Measurements from ENCODE around the gene ASTN2.

ASTN2 gene

DNA sequence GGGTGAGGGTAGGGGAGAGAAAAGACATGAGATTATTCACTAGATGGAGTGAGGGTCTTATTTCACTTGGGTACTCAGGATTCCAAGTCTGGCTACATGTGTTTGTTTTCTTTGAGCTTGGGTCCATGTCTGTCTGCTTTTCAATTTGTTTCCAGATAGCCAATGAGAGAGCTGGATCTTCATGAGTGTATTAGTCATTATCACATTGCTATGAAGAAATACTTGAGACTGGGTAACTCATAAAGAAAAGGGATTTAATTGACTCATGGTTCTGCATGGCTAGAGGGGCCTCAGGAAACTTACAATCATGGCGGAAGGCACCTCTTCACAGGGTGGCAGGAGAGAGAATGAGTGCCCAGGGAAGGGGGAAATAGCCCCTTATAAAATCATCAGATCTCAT, 924.5 kb downstream of the ASTN2 start:
- H3K36me3 ChIP-seq (replicated peaks in 1 of 2; ENCODE audit: control insufficient read depth in 2 of 2, insufficient read depth in 2 of 2, low read length in 2 of 2): no peaks in the 10 kb centered on the region
- H3K4me1 ChIP-seq (ENCODE audit: control insufficient read depth in 2 of 2, insufficient read depth in 1 of 2, low read depth in 1 of 2, low read length in 2 of 2): peaks cover 0 to 6% of the 10 kb centered on the region in 2 donors
- no peak overlapping the region for H3K23ac ChIP-seq (ENCODE audit: low read depth, low read length, poor library complexity)
- no peak overlapping the region for H2BK15ac ChIP-seq (ENCODE audit: low read length)
- no peak overlapping the region for H2BK5ac ChIP-seq (ENCODE audit: low read length)
- H2BK12ac ChIP-seq (ENCODE audit: low read length): no peak overlapping the region
- H2BK120ac ChIP-seq (ENCODE audit: low read depth, low read length): no peak overlapping the region
- H3K9me3 ChIP-seq (replicated peaks in 1 of 2; ENCODE audit: control insufficient read depth in 2 of 2, insufficient read depth in 1 of 2, low read depth in 1 of 2, low read length in 2 of 2): peaks cover 0 to 14% of the 10 kb centered on the region in 2 donors
- no peak overlapping the region for H4K91ac ChIP-seq (ENCODE audit: low read depth, low read length, poor library complexity)
- no peak overlapping the region for H3K4ac ChIP-seq (ENCODE audit: low read length)
- no peak for DNase-seq (ENCODE audit: low spot score)
- no peak overlapping the region for H3K9ac ChIP-seq (ENCODE audit: low read depth, low read length, poor library complexity)
- no peak overlapping the region for H3K14ac ChIP-seq (ENCODE audit: low read length)
- no peak overlapping the region for H3K18ac ChIP-seq (ENCODE audit: low read length)
- no CpG with 5 or more reads among the region's 1 CpG for WGBS, 2 donors (ENCODE audit: extremely low coverage in 2 of 2, insufficient read length in 2 of 2, insufficient replicate concordance in 1 of 2)
- no peaks in the 10 kb centered on the region for H3K27me3 ChIP-seq (ENCODE audit: control insufficient read depth in 3 of 3, insufficient read depth in 3 of 3, low read depth in 1 of 3, low read length in 3 of 3)
- no peak overlapping the region for H3K4me2 ChIP-seq (ENCODE audit: insufficient read depth, low read length, poor library complexity, severe bottlenecking)
- H3K4me3 ChIP-seq (ENCODE audit: low read length in 2 of 2): no peak overlapping the region
- H4K8ac ChIP-seq (ENCODE audit: low read depth, low read length): no peak overlapping the region
- H3K79me1 ChIP-seq (ENCODE audit: low read depth, low read length): no peaks in the 10 kb centered on the region
- H3K27ac ChIP-seq (replicated peaks; ENCODE audit: low read length): no peak overlapping the region
- no peak overlapping the region for H2AK5ac ChIP-seq (ENCODE audit: low read depth, low read length)
- no peak overlapping the region for H2AFZ ChIP-seq (ENCODE audit: low read length)

DNA sequence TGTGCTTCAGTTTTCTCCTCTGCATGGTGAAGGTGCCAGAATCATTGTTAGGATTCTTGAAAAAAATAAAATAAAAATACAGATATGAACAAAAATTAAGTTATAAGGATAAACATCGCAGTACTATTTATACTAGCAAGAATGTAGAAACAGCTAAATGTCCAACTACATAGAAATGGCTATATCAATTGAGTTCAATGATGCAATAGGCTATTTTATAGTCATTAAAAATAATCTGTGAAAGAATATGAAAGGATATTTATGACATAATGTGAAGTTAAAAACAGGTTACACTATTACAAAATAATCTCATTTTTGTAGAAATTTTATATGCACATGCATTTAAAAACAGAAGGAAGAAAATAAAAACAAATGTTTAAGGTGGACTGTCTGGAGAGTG, 926.5 kb downstream of the ASTN2 start:
- Histone ChIP-seq H3K14ac (ENCODE audit: low read length) (no peak overlapping the region), H3K4me2 (ENCODE audit: insufficient read depth, low read length, poor library complexity, severe bottlenecking) (no peak overlapping the region), H2AK5ac (ENCODE audit: low read depth, low read length) (no peak overlapping the region), H2BK120ac (ENCODE audit: low read depth, low read length) (no peak overlapping the region), H3K36me3 (replicated peaks in 1 of 2; ENCODE audit: control insufficient read depth in 2 of 2, insufficient read depth in 2 of 2, low read length in 2 of 2) (no peaks in the 10 kb centered on the region), H3K27ac (replicated peaks; ENCODE audit: low read length) (no peak overlapping the region), H2BK15ac (ENCODE audit: low read length) (no peak overlapping the region), H3K9me3 (replicated peaks in 1 of 2; ENCODE audit: control insufficient read depth in 2 of 2, insufficient read depth in 1 of 2, low read depth in 1 of 2, low read length in 2 of 2) (peaks cover 0 to 6% of the 10 kb centered on the region in 2 donors), H3K9ac (ENCODE audit: low read depth, low read length, poor library complexity) (no peak overlapping the region), H2AFZ (ENCODE audit: low read length) (no peak overlapping the region), H2BK5ac (ENCODE audit: low read length) (no peak overlapping the region), H3K4ac (ENCODE audit: low read length) (no peak overlapping the region), H3K27me3 (ENCODE audit: control insufficient read depth in 3 of 3, insufficient read depth in 3 of 3, low read depth in 1 of 3, low read length in 3 of 3) (no peaks in the 10 kb centered on the region), H3K4me3 (ENCODE audit: low read length in 2 of 2) (no peak overlapping the region), H4K8ac (ENCODE audit: low read depth, low read length) (no peak overlapping the region), H4K91ac (ENCODE audit: low read depth, low read length, poor library complexity) (no peak overlapping the region), H2BK12ac (ENCODE audit: low read length) (no peak overlapping the region), H3K79me1 (ENCODE audit: low read depth, low read length) (no peaks in the 10 kb centered on the region), H3K4me1 (ENCODE audit: control insufficient read depth in 2 of 2, insufficient read depth in 1 of 2, low read depth in 1 of 2, low read length in 2 of 2) (peaks cover 4% of the 10 kb centered on the region in 2 donors), H3K18ac (ENCODE audit: low read length) (no peak overlapping the region), H3K23ac (ENCODE audit: low read depth, low read length, poor library complexity) (no peak overlapping the region)
- DNase-seq (ENCODE audit: low spot score): no peak
- no CpG with 5 or more reads among the region's 1 CpG for WGBS, 2 donors (ENCODE audit: extremely low coverage in 2 of 2, insufficient read length in 2 of 2, insufficient replicate concordance in 1 of 2)

DNA sequence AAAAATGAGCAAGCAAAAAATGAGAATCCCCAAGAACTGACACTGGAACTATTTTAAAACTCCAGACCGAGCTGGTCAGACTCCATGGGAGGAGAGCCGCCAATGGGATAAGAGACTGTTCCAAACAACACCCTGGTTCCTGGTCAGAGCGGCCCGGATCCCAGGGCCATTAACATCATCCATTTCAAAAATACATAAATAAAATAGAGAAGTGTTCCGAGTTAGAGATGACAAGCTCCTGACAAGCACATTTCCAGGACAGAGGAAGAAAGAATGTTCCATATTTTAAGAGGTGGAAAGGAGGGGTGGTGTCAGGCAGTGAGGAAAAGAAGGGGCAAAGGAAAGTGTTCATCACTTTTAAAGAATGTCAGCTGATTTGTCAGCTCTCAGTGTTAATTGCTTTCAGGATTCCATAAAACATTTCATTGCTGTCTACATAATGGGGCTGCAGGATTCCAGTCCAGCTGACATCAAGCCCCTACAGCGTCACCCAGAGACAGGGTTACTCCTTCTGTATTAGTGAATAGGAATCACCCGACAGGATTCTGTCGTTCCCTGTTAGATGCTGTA, 930.3 kb downstream of the ASTN2 start:
- Histone ChIP-seq H4K8ac (ENCODE audit: low read depth, low read length) (no peak overlapping the region), H3K36me3 (replicated peaks in 1 of 2; ENCODE audit: control insufficient read depth in 2 of 2, insufficient read depth in 2 of 2, low read length in 2 of 2) (no peaks in the 10 kb centered on the region), H2BK15ac (ENCODE audit: low read length) (no peak overlapping the region), H3K14ac (ENCODE audit: low read length) (no peak overlapping the region), H3K27me3 (ENCODE audit: control insufficient read depth in 3 of 3, insufficient read depth in 3 of 3, low read depth in 1 of 3, low read length in 3 of 3) (no peaks in the 10 kb centered on the region), H2BK12ac (ENCODE audit: low read length) (no peak overlapping the region), H2BK120ac (ENCODE audit: low read depth, low read length) (no peak overlapping the region), H3K9ac (ENCODE audit: low read depth, low read length, poor library complexity) (no peak overlapping the region), H3K27ac (replicated peaks; ENCODE audit: low read length) (no peak overlapping the region), H2AFZ (ENCODE audit: low read length) (no peak overlapping the region), H4K91ac (ENCODE audit: low read depth, low read length, poor library complexity) (no peak overlapping the region), H3K18ac (ENCODE audit: low read length) (no peak overlapping the region), H3K4me1 (ENCODE audit: control insufficient read depth in 2 of 2, insufficient read depth in 1 of 2, low read depth in 1 of 2, low read length in 2 of 2) (peaks cover 6 to 8% of the 10 kb centered on the region in 2 donors), H3K79me1 (ENCODE audit: low read depth, low read length) (no peaks in the 10 kb centered on the region), H3K23ac (ENCODE audit: low read depth, low read length, poor library complexity) (no peak overlapping the region), H3K9me3 (replicated peaks in 1 of 2; ENCODE audit: control insufficient read depth in 2 of 2, insufficient read depth in 1 of 2, low read depth in 1 of 2, low read length in 2 of 2) (peaks cover 0 to 2% of the 10 kb centered on the region in 2 donors), H2AK5ac (ENCODE audit: low read depth, low read length) (no peak overlapping the region), H3K4me2 (ENCODE audit: insufficient read depth, low read length, poor library complexity, severe bottlenecking) (no peak overlapping the region), H3K4me3 (ENCODE audit: low read length in 2 of 2) (no peak overlapping the region), H3K4ac (ENCODE audit: low read length) (no peak overlapping the region), H2BK5ac (ENCODE audit: low read length) (no peak overlapping the region)
- WGBS, 2 donors (ENCODE audit: extremely low coverage in 2 of 2, insufficient read length in 2 of 2, insufficient replicate concordance in 1 of 2): no CpG with 5 or more reads among the region's 8 CpGs
- no peak for DNase-seq (ENCODE audit: low spot score)

DNA sequence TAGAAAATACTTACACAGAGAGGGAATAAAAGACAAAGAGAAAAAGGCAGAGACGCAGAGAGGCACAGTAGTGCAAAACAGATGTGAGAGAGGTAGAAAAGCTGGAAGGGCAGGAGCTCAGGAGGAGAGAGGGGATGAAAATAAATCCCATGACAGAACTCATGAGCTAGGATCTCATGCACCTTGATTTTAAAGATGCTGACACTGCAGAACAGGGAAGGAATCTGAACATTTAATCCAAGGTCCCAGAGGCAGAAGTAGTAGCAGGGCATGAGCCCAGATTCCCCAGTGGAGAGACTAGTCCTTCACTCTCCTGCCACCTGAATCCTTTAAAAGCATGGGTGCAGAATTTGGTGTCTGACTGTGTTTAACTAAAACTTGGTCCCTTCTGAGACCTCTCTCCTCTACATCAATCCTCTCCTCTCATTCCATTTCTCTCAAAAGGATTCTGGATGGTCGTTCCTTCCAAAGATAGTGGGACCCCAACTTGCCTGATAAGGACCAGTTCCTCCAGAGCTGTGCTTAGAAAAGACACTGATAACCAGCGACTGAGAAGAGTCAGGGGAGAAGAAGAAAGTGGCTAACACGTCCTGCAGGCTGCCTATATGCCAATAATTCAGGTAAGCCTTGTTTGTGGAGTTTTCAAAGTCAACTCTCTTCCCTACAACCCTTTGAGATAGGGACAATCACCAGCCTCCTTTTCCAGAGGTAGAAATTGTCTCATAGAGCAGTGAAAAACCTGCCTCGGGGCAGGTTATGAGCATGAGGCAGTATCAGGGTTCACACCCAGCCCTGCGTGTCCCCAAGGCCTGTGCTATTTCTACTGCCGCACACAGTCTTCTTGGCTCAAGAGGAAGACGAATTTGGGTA, 931.0 kb downstream of the ASTN2 start:
- Histone ChIP-seq H4K91ac (ENCODE audit: low read depth, low read length, poor library complexity) (no peak overlapping the region), H3K23ac (ENCODE audit: low read depth, low read length, poor library complexity) (no peak overlapping the region), H3K4me1 (ENCODE audit: control insufficient read depth in 2 of 2, insufficient read depth in 1 of 2, low read depth in 1 of 2, low read length in 2 of 2) (peaks cover 7 to 8% of the 10 kb centered on the region in 2 donors), H3K9ac (ENCODE audit: low read depth, low read length, poor library complexity) (no peak overlapping the region), H2BK120ac (ENCODE audit: low read depth, low read length) (no peak overlapping the region), H3K4me2 (ENCODE audit: insufficient read depth, low read length, poor library complexity, severe bottlenecking) (no peak overlapping the region), H4K8ac (ENCODE audit: low read depth, low read length) (no peak overlapping the region), H2AFZ (ENCODE audit: low read length) (no peak overlapping the region), H3K4ac (ENCODE audit: low read length) (no peak overlapping the region), H3K27ac (replicated peaks; ENCODE audit: low read length) (no peak overlapping the region), H3K14ac (ENCODE audit: low read length) (no peak overlapping the region), H3K4me3 (ENCODE audit: low read length in 2 of 2) (no peak overlapping the region), H3K27me3 (ENCODE audit: control insufficient read depth in 3 of 3, insufficient read depth in 3 of 3, low read depth in 1 of 3, low read length in 3 of 3) (no peaks in the 10 kb centered on the region), H3K36me3 (replicated peaks in 1 of 2; ENCODE audit: control insufficient read depth in 2 of 2, insufficient read depth in 2 of 2, low read length in 2 of 2) (no peaks in the 10 kb centered on the region), H2BK12ac (ENCODE audit: low read length) (no peak overlapping the region), H2BK5ac (ENCODE audit: low read length) (no peak overlapping the region), H3K18ac (ENCODE audit: low read length) (no peak overlapping the region), H3K9me3 (replicated peaks in 1 of 2; ENCODE audit: control insufficient read depth in 2 of 2, insufficient read depth in 1 of 2, low read depth in 1 of 2, low read length in 2 of 2) (no peaks in the 10 kb centered on the region), H3K79me1 (ENCODE audit: low read depth, low read length) (no peaks in the 10 kb centered on the region), H2AK5ac (ENCODE audit: low read depth, low read length) (no peak overlapping the region), H2BK15ac (ENCODE audit: low read length) (no peak overlapping the region)
- DNase-seq (ENCODE audit: low spot score): no peak
- no CpG with 5 or more reads among the region's 8 CpGs for WGBS, 2 donors (ENCODE audit: extremely low coverage in 2 of 2, insufficient read length in 2 of 2, insufficient replicate concordance in 1 of 2)
